Stimulated activated CD8-positive, alpha-beta memory T cell treated with anti-CD3 and anti-CD28 coated beads, Interleukin-2, amount 100 ng/mL, for 1 hour (primary cell): ENCODE measurements around the gene SNORC.
"Not testable (repeated sequence)": the region's sequence is repeated elsewhere in the genome, so short reads cannot be mapped to it uniquely, and the experiment has no call there.

Source experiments
- DNase-seq, 2 donors: peaks; one replicate each; pipeline ENCODE4 v3.0.0-alpha.2; 2020; ENCODE audit warnings: low read depth in 2 of 2

SNORC gene

GRCh38 chr2:232896720-232897597, 26.9 kb downstream of the SNORC start:
- DNase-seq: no peak

- no peak for DNase-seq
These were observed 27.7 kb downstream of the SNORC start for GRCh38 chr2:232897598-232898408.

GRCh38 chr2:232898592-232899543, 28.8 kb downstream of the SNORC start:
- no peak for DNase-seq

- no peak for DNase-seq
These were observed 31.0 kb downstream of the SNORC start for GRCh38 chr2:232900811-232901735.

DNA sequence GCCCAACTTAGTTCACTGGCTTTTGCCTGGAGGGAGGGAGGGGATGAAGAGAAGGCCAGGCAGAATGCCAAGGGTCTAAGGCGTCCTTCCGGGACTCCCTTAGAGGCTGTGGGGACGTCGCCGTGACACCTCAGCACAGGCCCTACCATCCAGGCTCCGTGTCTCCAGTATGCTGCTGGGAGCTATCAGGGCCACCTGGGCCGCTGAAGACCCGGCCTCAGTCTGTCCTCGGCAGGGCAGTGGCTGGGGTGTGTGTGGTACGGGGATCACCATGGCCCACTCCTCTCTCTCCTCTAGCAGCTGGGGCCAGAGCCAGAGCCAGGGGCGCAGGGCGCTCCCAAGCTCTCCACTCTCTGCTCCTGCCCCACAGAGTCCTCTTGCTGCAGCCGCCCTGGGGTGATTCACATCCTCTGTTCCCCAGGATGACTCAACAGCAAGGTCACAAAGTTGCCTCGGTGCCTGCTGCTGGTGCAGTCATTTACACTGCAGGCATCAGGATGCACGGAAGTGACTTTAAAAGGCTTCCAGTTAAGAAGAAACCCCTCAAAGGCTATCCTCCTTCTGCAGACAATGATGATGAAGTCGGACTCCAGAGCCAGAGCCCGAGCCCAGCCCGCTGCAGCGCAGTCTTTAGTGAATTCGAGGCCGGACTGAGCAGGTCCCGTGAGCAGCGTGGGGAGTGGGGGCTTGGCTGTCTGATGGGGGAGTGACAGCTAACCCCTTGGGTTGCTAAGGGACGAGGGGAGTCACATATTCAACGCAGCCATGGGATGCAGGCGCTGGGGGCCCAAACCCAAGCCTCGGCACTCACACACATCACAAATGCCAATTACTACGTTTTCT, 31.9 kb downstream of the SNORC start:
- no peak for DNase-seq

GRCh38 chr2:232903989-232904388, 33.9 kb downstream of the SNORC start:
- no peak for DNase-seq

DNA sequence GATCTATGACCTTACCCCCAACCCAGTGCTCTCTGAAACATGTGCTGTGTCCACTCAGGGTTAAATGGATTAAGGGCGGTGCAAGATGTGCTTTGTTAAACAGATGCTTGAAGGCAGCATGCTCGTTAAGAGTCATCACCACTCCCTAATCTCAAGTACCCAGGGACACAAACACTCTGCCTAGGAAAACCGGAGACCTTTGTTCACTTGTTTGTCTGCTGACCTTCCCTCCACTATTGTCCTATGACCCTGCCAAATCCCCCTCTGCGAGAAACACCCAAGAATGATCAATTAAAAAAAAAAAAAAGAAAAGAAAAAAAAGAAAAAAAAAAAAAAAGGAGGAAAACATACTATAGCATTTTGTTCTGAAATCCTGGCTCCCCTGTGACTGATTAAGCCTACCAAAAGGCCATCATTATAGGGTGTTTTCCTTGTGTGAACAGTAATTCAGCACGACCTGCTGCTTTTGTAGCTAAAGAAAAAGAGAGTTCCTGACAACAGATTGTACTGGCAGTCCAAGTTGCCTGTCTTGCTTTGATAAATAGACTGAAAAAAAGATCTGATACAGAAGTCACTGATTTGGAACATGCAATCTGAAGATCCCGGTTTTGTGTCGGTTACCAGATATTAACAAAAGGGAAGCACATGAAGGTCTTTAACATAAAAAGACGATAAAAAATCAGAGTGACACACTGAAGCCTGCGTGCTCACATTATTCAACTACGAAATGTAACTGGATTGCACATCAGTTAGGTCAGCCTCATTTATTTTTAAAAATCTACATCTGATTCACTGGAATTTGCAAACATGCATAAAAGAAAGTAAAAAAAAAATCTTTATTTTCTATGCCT, 37.0 kb downstream of the SNORC start:
- not testable (repeated sequence) for DNase-seq

DNA sequence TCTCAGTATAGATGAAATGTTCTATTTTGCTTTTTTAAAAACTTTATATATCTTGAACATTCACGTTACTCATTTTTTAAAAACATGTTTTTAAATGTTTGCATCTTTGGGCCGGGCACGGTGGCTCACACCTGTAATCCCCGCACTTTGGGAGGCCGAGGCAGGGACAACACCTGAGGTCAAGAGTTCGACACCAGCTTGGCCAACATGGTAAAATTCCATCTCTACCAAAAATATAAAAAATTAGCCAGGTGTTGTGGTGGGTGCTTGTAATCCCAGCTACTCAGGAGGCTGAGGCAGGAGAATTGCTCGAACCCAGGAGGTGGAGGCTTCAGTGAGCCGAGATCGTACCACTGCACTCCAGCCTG, 37.6 kb downstream of the SNORC start:
- DNase-seq: not testable (repeated sequence)

DNA sequence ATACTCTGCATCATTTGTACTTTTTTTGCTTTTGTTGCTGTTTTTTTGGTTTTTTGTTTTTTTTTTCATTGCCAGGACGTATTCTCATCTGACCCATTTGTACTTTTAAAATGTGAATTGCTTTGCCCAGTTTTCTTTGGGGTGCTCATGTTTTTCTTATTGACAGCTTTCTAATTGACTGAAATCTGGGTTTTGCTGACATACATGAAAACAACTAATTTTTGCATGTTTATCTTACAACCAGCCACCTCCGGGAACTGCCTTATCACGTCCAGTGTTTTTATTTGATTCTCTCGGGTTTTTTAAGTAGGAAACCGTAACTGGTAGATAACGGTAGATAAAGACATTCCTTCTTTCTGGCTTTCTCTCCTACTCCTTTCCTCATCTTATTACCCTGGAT, 38.6 kb downstream of the SNORC start:
- DNase-seq: no peak

GRCh38 chr2:232910376-232910775, 40.3 kb downstream of the SNORC start:
- DNase-seq: no peak

- no peak for DNase-seq
These were observed 41.7 kb downstream of the SNORC start for GRCh38 chr2:232911712-232912277.

- no peak for DNase-seq
These were observed 43.8 kb downstream of the SNORC start for GRCh38 chr2:232913903-232914302.

DNA sequence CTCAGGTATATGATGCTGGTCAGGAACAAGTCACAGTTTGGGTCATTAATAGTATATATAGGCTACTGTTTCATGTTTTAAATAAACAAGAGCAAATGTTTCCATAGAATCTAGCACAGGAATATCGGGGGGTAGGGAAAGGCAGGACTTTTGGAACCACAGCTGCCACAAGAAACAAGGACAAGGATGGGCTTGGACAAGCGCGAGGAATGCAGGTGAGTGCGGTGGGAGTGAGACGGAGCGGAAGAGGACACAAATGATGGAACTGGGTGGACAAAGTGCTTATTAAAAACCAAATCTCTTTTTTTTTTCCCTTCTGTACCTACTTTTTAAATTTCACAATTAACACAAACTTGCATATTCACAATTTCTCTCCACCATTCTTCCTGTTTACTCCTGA, 49.1 kb downstream of the SNORC start:
- no peak for DNase-seq

DNA sequence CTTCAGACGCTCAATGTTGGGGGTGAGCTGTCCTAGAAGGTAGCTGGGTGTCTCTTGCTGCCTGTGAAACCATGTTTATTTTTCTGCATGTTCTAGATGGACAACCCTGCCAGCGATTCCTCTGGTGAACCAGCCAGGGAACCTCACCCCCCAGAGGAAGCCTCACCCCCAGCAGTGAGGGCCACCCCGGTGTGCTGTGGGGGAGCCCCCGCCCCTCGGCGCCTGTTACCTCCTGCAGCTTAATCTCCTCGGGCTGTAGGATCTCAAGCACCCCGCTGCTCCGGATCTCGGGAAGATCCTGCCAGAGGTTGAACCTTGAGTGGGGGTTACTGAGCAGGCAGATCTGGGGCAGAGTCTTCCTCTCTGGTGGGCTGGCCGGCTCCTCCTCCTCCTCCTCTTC, 50.0 kb downstream of the SNORC start:
- no peak for DNase-seq

- DNase-seq: no peak
These were observed 50.7 kb downstream of the SNORC start for GRCh38 chr2:232920760-232921159.

GRCh38 chr2:232924433-232924832, 54.4 kb downstream of the SNORC start:
- DNase-seq: no peak

DNA sequence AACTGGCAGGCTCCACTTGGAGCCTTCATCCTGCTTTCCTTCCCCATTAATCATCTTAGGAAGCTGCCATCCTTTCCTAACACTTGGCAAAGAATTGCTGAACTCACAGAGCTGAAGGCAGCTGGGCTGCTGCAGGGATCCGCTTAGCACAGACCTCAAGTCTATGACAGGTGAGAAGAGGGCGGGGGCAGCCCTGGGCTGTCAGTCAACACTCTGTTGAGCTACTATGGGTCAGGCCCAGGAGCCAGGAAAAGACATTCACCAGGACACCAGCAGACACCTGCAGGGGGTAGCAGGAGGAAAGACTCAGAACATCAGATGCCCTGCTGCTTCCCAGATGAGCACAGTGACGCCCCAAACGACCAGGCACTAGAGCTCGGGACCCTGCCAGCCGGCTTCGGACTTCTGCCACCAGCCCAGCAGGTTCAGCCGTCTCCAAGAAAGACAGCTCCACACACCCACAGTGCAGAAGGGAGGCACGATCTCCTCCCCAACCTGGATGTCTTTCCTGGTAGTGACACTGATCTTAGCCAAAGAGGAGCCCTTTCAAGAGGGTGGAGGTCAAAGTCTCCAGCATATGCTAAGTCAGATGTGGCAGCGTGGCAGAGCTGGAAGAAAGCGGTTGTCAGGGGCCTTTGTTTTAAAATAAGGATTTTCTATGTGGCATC, 55.2 kb downstream of the SNORC start:
- no peak for DNase-seq

- DNase-seq: no peak
These were observed 55.7 kb downstream of the SNORC start for GRCh38 chr2:232925821-232926156.
